ENCODE results near the gene ELL. TPM values are rescaled to one million over a fixed set of nuclear protein-coding genes. Genes with fewer than 3 reads are reported as not detected.

The ELL gene
- total RNA-seq, 1 donor from 2014 or later: 7.6 TPM

- H3K4me3 ChIP-seq (ENCODE audit: low read depth, low read length): peak overlapping the region; percentile 3
- no peak for DNase-seq (ENCODE audit: low read depth)
These were observed 88.0 kb downstream of the ELL start for GRCh38 chr19:18433735-18434398.

GRCh38 chr19:18433015-18433691 lies 88.7 kb downstream of the ELL start:
- DNase-seq (ENCODE audit: low read depth): no peak
- TF ChIP-seq, protein P1, sequence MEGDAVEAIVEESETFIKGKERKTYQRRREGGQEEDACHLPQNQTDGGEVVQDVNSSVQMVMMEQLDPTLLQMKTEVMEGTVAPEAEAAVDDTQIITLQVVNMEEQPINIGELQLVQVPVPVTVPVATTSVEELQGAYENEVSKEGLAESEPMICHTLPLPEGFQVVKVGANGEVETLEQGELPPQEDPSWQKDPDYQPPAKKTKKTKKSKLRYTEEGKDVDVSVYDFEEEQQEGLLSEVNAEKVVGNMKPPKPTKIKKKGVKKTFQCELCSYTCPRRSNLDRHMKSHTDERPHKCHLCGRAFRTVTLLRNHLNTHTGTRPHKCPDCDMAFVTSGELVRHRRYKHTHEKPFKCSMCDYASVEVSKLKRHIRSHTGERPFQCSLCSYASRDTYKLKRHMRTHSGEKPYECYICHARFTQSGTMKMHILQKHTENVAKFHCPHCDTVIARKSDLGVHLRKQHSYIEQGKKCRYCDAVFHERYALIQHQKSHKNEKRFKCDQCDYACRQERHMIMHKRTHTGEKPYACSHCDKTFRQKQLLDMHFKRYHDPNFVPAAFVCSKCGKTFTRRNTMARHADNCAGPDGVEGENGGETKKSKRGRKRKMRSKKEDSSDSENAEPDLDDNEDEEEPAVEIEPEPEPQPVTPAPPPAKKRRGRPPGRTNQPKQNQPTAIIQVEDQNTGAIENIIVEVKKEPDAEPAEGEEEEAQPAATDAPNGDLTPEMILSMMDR (conservative IDR thresholded peaks at IDR 0.05; ENCODE audit: low read depth, low read length): no peak
- H3K4me3 ChIP-seq (ENCODE audit: low read depth, low read length): peak overlapping the region; percentile 30

More at GRCh38 chr19:18433735-18434398, 88.0 kb downstream of the ELL start:
- TF ChIP-seq, protein P1 (conservative IDR thresholded peaks at IDR 0.05; ENCODE audit: low read depth, low read length): no peak

DNA sequence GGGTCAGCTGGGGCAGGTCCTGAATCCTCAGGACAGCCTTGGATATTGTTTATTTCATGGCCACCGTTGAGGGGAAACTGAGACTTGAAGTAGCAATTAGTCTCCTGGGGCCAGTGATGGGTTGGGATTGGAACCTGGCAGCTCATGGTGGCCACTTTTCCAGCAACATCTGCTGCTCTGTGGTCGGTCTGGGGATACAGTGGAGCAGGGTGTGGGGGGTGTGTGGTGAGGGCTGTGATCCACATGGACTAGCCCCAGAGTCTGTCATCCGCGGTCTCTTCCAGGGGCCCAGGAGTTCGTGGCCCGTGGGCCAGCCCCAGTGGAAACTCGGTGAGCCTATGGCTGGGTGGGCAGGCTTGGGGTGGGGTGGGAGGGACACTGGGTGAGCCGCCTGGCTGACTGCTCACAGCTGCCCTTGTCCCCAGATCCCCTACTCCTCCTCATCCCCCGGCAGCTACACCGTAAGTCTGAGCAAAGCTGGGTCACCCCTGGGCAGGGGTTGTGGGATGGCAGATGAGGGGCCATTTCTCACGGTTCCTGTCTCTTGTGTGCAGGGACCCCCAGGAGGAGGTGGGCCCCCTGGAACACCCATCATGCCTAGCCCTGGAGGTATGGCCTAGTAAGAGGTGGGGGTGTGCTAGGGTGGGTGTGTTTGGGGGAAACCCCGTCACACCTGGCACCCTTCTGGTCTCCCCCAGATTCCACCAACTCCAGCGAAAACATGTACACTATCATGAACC lies 89.4 kb downstream of the ELL start:
- no peak for DNase-seq (ENCODE audit: low read depth)
- TF ChIP-seq, protein P1 (conservative IDR thresholded peaks at IDR 0.05; ENCODE audit: low read depth, low read length): no peak
- H3K4me3 ChIP-seq (ENCODE audit: low read depth, low read length): peak overlapping the region; percentile 30

DNA sequence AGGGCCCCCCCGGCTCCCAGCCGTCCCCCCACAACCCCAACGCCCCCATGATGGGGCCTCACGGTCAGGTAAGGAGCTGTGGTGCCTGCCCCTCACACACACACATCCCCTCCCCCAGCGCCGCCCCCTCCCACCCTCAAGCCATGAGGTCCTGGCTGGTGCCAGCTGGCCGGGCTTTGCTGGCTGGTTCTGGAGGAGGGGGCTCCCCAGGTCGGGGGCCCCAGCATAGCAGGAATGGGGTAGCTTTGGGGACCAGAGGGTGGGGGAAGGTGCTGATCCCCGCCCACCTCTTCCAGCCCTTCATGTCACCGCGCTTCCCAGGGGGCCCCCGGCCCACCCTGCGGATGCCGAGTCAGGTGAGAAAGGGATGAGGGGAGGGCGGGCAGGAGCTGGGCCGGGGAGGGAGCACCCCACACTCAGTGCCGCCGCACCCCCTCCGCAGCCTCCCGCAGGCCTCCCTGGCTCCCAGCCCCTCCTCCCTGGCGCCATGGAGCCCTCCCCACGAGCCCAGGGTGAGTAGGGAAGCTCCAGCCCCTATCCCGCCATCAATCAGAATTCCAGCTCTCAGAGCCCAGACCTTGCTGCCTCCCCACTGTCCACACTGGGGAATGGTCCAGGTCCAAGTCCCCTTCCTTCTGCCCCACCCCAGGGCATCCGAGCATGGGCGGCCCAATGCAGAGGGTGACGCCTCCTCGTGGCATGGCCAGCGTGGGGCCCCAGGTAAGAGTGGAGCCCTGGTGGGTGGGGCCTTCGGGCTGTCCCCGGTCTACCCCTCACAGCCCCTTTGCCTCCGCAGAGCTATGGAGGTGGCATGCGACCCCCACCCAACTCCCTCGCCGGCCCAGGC lies 90.3 kb downstream of the ELL start:
- no peak overlapping the region for H3K4me3 ChIP-seq (ENCODE audit: low read depth, low read length)
- TF ChIP-seq, protein P1 (conservative IDR thresholded peaks at IDR 0.05; ENCODE audit: low read depth, low read length): no peak
- no peak for DNase-seq (ENCODE audit: low read depth)

DNA sequence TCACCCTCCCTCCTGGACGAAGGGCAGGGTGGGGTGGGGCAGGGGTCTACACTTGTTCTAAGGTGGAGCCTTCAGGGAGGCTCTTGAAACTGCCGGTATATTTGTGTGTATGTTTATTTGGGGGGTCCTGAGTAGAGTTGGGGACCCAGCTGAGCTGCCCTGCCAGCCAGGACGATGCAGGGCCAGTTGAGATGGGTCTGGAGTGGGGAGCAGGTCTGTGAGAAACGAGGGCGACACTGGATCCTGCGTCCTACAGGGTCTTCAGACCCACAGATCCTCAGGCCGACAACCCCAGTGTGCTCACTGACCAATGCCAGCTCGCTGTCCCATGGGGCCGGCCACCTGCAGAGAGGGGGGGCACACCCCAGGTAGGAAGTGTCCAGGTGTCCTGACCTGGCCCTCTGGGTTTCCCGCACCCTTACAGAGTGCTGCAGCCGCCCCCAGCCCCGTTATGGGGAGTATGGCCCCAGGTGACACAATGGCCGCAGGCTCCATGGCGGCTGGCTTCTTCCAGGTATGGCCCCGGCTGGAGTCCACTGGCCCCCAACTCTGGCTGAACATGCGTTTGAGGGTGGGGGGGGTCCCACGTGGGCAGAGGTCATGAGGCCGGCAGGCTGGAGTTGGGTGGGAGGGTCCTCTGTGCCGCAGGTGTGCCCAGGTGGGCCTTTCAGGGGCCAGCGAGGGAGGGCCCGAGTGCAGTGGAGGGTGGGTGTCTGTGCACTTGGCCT lies 91.3 kb downstream of the ELL start:
- DNase-seq (ENCODE audit: low read depth): no peak
- no peak overlapping the region for H3K4me3 ChIP-seq (ENCODE audit: low read depth, low read length)
- TF ChIP-seq, protein P1 (conservative IDR thresholded peaks at IDR 0.05; ENCODE audit: low read depth, low read length): no peak

All from epithelial cell of proximal tubule (primary cell).